ENCODE measurements around the gene C6orf89. TPM values are rescaled to one million over a fixed set of nuclear protein-coding genes. Genes with fewer than 3 reads are reported as not detected.
"Not testable (repeated sequence)": the region's sequence is repeated elsewhere in the genome, so short reads cannot be mapped to it uniquely, and the experiment has no call there.

Gene C6orf89
- total RNA-seq, 2 experiments from 2014 or later: 51.8 to 53.8 TPM

- ChIA-PET POLR2A (interaction anchor here (1.3 to 1.6 kb wide), 2 partner anchors 33 to 72 kb away, joined by 3 to 5 read pairs; partner anchors contain the start of gene PPIL1), CTCF (interaction anchor here (1.8 kb wide), 1 partner anchor 10 kb away, joined by 5 read pairs; no protein-coding TSS in a partner anchor)
- no peak for DNase-seq
- Mint-ChIP-seq H3K9me3 (no peaks in the 10 kb centered on the region), H3K27ac (no peak overlapping the region), H3K4me1 (peaks cover 38% of the 10 kb centered on the region), H3K36me3 (ENCODE audit: low read depth) (no peaks in the 10 kb centered on the region), H3K27me3 (peaks cover 23% of the 10 kb centered on the region), H3K4me3 (no peak overlapping the region)
Observed at GRCh38 chr6:36946526-36946925, 60.8 kb downstream of the C6orf89 start.

GRCh38 chr6:36947570-36948351, 62.0 kb downstream of the C6orf89 start:
- H3K36me3 Mint-ChIP-seq (ENCODE audit: low read depth): no peaks in the 10 kb centered on the region
- H3K4me3 Mint-ChIP-seq: peak overlapping the region; percentile 30
- CTCF ChIA-PET: interaction anchor here (0.7 to 1.8 kb wide), 3 partner anchors 8 to 104 kb away, joined by 3 to 5 read pairs (median 3); no protein-coding TSS in a partner anchor
- no peaks in the 10 kb centered on the region for H3K9me3 Mint-ChIP-seq
- no peak overlapping the region for H3K27ac Mint-ChIP-seq
- peaks cover 21% of the 10 kb centered on the region for H3K27me3 Mint-ChIP-seq
- DNase-seq: peak; percentile 71
- peaks cover 38% of the 10 kb centered on the region for H3K4me1 Mint-ChIP-seq
- POLR2A ChIA-PET: interaction anchor here (0.7 to 1.6 kb wide), 4 partner anchors 10 to 73 kb away, joined by 3 to 5 read pairs (median 3); partner anchors contain the start of genes C6orf89 and PPIL1

GRCh38 chr6:36949076-36949475, 63.3 kb downstream of the C6orf89 start:
- H3K9me3 Mint-ChIP-seq; H3K36me3 Mint-ChIP-seq (ENCODE audit: low read depth); H3K27ac Mint-ChIP-seq; H3K4me3 Mint-ChIP-seq; DNase-seq; POLR2A ChIA-PET: not testable (repeated sequence)
- H3K4me1 Mint-ChIP-seq: peaks cover 45% of the 10 kb centered on the region
- CTCF ChIA-PET: interaction anchor here (0.8 to 0.9 kb wide), 2 partner anchors 69 to 166 kb away, joined by 3 to 4 read pairs; no protein-coding TSS in a partner anchor
- H3K27me3 Mint-ChIP-seq: peaks cover 17% of the 10 kb centered on the region

DNA sequence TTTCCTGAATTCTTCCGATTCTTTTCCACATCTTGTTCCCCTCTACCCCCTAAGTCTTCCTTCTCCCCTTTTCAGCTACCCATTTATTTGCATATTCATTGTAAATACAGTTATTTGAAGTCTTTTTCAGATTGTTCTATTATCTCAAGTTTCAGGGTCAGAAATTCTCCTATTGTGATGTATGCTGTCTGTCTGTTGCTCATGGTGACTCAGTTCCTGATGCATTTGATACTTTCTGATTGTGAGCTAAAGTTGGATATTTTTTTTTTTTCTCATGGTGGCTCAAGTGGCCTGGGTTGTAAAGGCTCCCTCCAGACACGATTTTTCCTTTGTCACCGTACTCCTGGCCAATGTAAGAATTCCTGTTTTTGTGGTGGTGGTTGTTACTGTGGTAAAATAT, 63.9 kb downstream of the C6orf89 start:
- Mint-ChIP-seq H3K36me3 (ENCODE audit: low read depth) (no peaks in the 10 kb centered on the region), H3K27ac (no peak overlapping the region), H3K27me3 (peaks cover 12% of the 10 kb centered on the region), H3K4me3 (no peak overlapping the region), H3K9me3 (no peaks in the 10 kb centered on the region), H3K4me1 (peaks cover 51% of the 10 kb centered on the region)
- no peak for DNase-seq
- ChIA-PET POLR2A (interaction anchor here (0.5 kb wide), 1 partner anchor 60 kb away, joined by 3 read pairs; no protein-coding TSS in a partner anchor), CTCF (interaction anchor here (0.8 kb wide), 1 partner anchor 68 kb away, joined by 4 read pairs; no protein-coding TSS in a partner anchor)

GRCh38 chr6:36953931-36954261, 68.1 kb downstream of the C6orf89 start:
- ChIA-PET POLR2A (interaction anchor here (0.7 to 3.5 kb wide), 8 partner anchors 9 to 261 kb away, joined by 3 to 18 read pairs (median 4); partner anchors contain the start of genes MTCH1 and PPIL1), CTCF (interaction anchor here (1.0 to 2.5 kb wide), 3 partner anchors 40 to 68 kb away, joined by 3 to 13 read pairs (median 7); partner anchors contain the start of gene C6orf89)
- no peaks in the 10 kb centered on the region for H3K9me3 Mint-ChIP-seq
- peak overlapping the region; percentile 62 for H3K4me3 Mint-ChIP-seq
- no peaks in the 10 kb centered on the region for H3K36me3 Mint-ChIP-seq (ENCODE audit: low read depth)
- H3K4me1 Mint-ChIP-seq: peaks cover 57% of the 10 kb centered on the region
- peaks cover 7% of the 10 kb centered on the region for H3K27me3 Mint-ChIP-seq
- no peak overlapping the region for H3K27ac Mint-ChIP-seq
- DNase-seq: no peak

DNA sequence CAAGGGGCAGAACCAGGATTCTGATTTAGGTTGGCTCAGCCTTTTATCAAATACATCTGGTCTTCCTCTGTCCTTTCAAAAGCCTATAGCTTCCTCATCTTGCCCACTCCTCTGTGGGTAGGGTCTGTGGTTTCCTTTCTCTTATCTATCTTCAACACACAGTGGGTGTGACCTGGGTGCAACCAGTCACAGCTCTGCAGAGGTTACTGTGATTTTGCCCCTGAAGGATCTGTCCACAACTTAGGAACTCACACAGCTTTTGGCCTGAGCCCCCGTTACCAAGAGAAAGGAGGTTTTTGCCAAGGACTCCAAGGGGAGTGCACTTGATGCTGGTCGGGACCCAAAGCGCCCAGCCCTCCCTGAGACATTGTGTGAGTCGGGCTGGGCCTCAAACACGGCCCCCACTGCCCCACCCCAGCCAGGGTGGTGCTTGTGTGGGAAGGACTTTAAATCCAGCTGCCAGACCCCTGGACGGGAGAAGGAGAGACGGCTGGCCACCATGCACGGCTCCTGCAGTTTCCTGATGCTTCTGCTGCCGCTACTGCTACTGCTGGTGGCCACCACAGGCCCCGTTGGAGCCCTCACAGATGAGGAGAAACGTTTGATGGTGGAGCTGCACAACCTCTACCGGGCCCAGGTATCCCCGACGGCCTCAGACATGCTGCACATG, 68.6 kb downstream of the C6orf89 start, which contains the start of gene PI16:
Gene PI16, plus strand, starts transcription at position 477 of the 670 bp plus-strand sequence. Its CDS starts 23 bp downstream, at position 500.
- H3K36me3 Mint-ChIP-seq (ENCODE audit: low read depth): no peaks in the 10 kb centered on the region
- CTCF ChIA-PET: interaction anchor here (0.6 to 2.5 kb wide), 4 partner anchors 41 to 122 kb away, joined by 3 to 13 read pairs (median 6); partner anchors contain the start of gene C6orf89
- H3K27ac Mint-ChIP-seq: peak within 1 kb of the TSS; percentile 8
- H3K4me3 Mint-ChIP-seq: peak within 1 kb of the TSS; percentile 62
- peaks cover 7% of the 10 kb centered on the region for H3K27me3 Mint-ChIP-seq
- H3K4me1 Mint-ChIP-seq: peaks cover 52% of the 10 kb centered on the region
- no peaks in the 10 kb centered on the region for H3K9me3 Mint-ChIP-seq
- POLR2A ChIA-PET: interaction anchor here (0.6 to 3.5 kb wide), 9 partner anchors 9 to 262 kb away, joined by 3 to 18 read pairs (median 4); partner anchors contain the start of genes MTCH1 and PPIL1
- peak; percentile 48 for DNase-seq

DNA sequence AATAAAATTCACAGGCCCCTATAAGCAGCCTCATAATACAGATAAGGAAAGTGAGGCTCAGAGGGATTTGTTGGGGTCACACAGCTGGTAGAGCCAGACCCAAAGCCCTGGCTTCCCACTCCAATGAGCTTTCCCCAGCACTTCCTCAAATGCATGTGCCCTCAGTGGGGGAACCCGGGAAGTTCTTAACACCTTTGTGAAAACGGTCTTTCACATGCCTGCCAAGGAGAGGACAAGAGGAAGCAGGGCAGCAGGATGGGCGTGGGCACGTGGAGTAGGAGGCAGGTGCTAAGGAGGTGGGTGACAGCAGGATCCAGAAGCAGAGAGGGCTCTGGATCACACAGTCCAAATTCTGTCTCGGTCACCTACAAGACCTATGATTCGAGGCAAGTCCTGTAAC, 69.4 kb downstream of the C6orf89 start:
- DNase-seq: no peak
- H3K9me3 Mint-ChIP-seq: no peaks in the 10 kb centered on the region
- ChIA-PET POLR2A (interaction anchor here (0.6 to 3.5 kb wide), 10 partner anchors 9 to 349 kb away, joined by 3 to 18 read pairs (median 4); partner anchors contain the start of genes MTCH1 and PPIL1), CTCF (interaction anchor here (1.1 to 2.5 kb wide), 5 partner anchors 8 to 104 kb away, joined by 3 to 13 read pairs (median 5); partner anchors contain the start of gene C6orf89)
- peaks cover 48% of the 10 kb centered on the region for H3K4me1 Mint-ChIP-seq
- no peak overlapping the region for H3K27ac Mint-ChIP-seq
- peak overlapping the region; percentile 62 for H3K4me3 Mint-ChIP-seq
- peaks cover 6% of the 10 kb centered on the region for H3K27me3 Mint-ChIP-seq
- H3K36me3 Mint-ChIP-seq (ENCODE audit: low read depth): no peaks in the 10 kb centered on the region

DNA sequence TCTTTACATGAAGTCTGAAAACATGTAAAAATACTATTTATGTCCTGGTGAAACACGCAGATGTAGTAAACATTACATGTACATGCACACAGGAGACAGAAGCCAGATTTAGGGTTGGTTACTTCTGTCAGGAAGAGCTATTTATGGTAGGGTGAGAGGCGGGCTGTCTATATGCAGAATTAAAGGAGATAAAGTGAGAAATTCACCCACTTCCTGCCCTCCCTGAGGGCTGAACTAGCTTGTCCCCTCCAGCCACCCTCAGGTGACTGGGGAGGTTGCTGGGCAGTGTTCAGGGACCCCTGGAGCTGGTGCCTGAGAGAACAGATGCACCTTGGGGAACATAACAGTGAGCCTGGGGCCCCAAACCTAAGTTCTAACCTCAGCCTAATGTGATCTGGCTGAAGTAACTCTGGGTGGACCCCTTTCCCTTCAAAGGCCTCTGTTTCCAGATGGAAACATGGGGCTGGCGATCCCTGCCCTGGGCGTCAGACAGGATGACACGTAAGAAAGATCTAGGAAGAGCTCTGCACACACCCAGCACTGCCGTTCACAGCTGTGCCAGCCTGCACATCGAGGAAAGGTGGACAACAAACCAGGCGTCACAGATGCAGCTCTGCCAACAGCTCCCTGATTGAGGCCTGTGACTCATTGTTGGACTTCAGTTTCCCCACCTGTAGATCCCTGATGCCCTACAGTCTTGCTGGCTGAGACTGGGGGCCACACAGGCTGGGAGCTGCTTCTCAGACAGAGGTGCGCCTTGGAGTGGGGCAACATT, 70.1 kb downstream of the C6orf89 start:
- no peak overlapping the region for H3K27ac Mint-ChIP-seq
- CTCF ChIA-PET: interaction anchor here (0.8 to 2.5 kb wide), 7 partner anchors 8 to 251 kb away, joined by 3 to 13 read pairs (median 5); partner anchors contain the start of gene C6orf89
- no peaks in the 10 kb centered on the region for H3K36me3 Mint-ChIP-seq (ENCODE audit: low read depth)
- POLR2A ChIA-PET: interaction anchor here (0.6 to 3.5 kb wide), 7 partner anchors 8 to 350 kb away, joined by 3 to 18 read pairs (median 6); partner anchors contain the start of genes MTCH1 and PPIL1
- H3K4me1 Mint-ChIP-seq: peaks cover 53% of the 10 kb centered on the region
- no peaks in the 10 kb centered on the region for H3K9me3 Mint-ChIP-seq
- no peak for DNase-seq
- peak overlapping the region; percentile 62 for H3K4me3 Mint-ChIP-seq
- H3K27me3 Mint-ChIP-seq: peaks cover 6% of the 10 kb centered on the region

- ChIA-PET CTCF (interaction anchor here (1.1 to 1.9 kb wide), 4 partner anchors 9 to 50 kb away, joined by 3 to 6 read pairs (median 4); no protein-coding TSS in a partner anchor), POLR2A (interaction anchor here (1.3 to 3.5 kb wide), 5 partner anchors 10 to 81 kb away, joined by 4 to 18 read pairs (median 7); partner anchors contain the start of genes MTCH1 and PPIL1)
- Mint-ChIP-seq H3K9me3 (no peaks in the 10 kb centered on the region), H3K27me3 (peaks cover 6% of the 10 kb centered on the region), H3K27ac (no peak overlapping the region), H3K4me1 (peaks cover 59% of the 10 kb centered on the region), H3K36me3 (ENCODE audit: low read depth) (no peaks in the 10 kb centered on the region), H3K4me3 (peak overlapping the region; percentile 28)
- DNase-seq: no peak
Observed at GRCh38 chr6:36956446-36956820, 70.7 kb downstream of the C6orf89 start.

DNA sequence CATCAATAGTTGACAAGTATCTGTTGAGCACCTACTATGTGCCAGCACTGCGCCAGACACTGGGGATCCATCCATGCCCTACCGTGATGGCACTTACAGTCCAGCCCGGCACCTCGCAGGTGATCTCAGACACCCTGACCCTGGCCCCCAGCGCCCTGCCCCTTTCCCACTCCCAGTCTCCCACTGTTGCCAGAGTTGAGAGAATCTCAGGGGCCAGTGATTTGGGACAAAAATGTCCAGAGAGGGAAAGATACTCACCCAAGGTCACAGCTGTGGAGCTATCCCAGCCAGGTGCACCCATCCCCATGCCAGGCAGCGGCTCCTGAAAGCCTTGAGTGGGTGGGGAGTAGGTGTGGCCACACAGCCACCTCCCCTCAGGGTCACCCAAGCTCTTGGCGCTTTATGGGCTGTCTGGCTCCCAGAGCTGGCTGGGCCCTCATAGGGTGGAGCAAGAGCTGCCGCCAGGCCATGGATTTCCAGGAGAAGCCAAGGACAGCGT, 72.1 kb downstream of the C6orf89 start:
- H3K4me1 Mint-ChIP-seq: peaks cover 66% of the 10 kb centered on the region
- no peak for DNase-seq
- H3K27ac Mint-ChIP-seq: no peak overlapping the region
- H3K9me3 Mint-ChIP-seq: no peaks in the 10 kb centered on the region
- ChIA-PET POLR2A (interaction anchor here (1.3 kb wide), 1 partner anchor 10 kb away, joined by 3 read pairs; no protein-coding TSS in a partner anchor), CTCF (interaction anchor here (1.3 kb wide), 1 partner anchor 60 kb away, joined by 4 read pairs; no protein-coding TSS in a partner anchor)
- peaks cover 5% of the 10 kb centered on the region for H3K27me3 Mint-ChIP-seq
- no peak overlapping the region for H3K4me3 Mint-ChIP-seq
- H3K36me3 Mint-ChIP-seq (ENCODE audit: low read depth): no peaks in the 10 kb centered on the region

DNA sequence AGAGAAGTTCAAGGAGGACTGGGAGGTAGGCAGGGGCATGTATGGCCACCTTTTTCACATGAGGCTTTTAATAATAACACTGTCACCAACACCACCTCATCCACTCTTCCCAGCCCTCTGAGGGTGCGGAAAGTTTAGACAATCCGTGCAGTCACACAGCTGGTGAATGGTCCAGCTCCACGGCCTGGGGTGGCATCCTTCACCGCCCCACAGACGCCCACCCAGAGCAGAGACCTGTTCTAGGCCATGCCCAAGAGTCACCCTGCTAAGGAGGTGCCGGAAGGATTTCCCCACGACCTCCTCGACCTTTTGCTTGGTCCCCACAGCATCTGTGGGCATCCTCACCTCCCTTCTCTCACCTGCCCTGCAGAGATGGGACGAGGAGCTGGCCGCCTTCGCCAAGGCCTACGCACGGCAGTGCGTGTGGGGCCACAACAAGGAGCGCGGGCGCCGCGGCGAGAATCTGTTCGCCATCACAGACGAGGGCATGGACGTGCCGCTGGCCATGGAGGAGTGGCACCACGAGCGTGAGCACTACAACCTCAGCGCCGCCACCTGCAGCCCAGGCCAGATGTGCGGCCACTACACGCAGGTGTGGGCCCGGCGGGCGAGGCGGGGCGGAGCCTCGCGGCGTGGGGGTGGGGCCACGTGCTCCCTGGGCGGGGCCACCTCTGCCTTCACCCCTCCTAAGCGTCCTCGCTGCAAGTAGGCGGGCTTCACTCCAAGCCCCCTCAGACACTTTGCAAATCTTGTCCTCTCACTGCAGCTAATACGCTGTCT, 73.2 kb downstream of the C6orf89 start:
- CTCF ChIA-PET: interaction anchor here (1.0 kb wide), 1 partner anchor 59 kb away, joined by 4 read pairs; no protein-coding TSS in a partner anchor

More for the DNA sequence above, 73.2 kb downstream of the C6orf89 start:
- Mint-ChIP-seq H3K4me3 (no peak overlapping the region), H3K9me3 (no peaks in the 10 kb centered on the region), H3K27me3 (peaks cover 4% of the 10 kb centered on the region), H3K4me1 (peaks cover 70% of the 10 kb centered on the region), H3K36me3 (ENCODE audit: low read depth) (no peaks in the 10 kb centered on the region), H3K27ac (no peak overlapping the region)
- no peak for DNase-seq
- POLR2A ChIA-PET: no interaction called here

Data from activated CD4-positive, alpha-beta memory T cell treated with anti-CD3 and anti-CD28 coated beads, Interleukin-2, amount 10 ng/mL, durations not matched to agents 7 days and 5 days (primary cell).